ENCODE measurements around the gene RAP1GAP2.

Gene RAP1GAP2

GRCh38 chr17:2947996-2948550 is 151.8 kb downstream of the RAP1GAP2 start:
- no peak for DNase-seq (ENCODE audit: low read depth)

DNA sequence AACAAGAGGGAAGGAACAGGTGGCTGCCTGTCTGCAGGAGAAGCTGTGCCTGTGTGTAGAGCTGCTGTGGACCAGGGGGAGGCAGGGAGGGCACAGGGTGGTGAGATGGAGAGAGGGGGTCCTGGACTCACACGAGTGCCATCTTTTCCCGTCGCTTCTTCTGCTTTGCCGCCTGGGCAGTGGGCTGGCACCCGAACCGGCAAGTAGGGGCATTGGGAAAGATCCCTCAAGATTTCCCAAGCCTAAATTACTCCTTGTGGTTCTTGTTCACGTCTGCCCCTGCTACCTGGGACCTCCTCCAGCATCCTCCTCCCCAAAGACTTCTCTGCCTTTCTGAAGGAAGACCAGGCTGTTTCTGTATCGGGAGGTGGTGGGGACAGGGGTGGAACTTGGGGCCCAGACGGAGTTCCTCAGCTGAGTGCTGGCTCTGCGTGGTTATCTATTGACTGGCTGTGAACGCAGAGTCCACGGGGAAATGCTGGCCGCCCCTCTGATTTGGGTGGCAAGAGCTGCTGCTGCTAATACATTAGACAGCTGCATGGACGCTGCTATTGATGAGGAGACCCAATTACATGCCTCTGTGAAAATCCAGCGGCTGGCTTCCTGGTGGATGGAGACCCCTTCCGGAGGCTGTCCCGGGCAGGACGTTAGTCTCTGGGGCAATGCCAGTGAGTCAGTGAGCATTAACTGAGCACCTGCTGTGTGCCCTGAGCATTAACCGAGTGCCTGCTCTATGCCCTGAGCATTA is 152.7 kb downstream of the RAP1GAP2 start:
- DNase-seq (ENCODE audit: low read depth) = no peak

GRCh38 chr17:2949469-2950044 is 153.3 kb downstream of the RAP1GAP2 start:
- no peak for DNase-seq (ENCODE audit: low read depth)

GRCh38 chr17:2950846-2951245 is 154.6 kb downstream of the RAP1GAP2 start:
- no peak for DNase-seq (ENCODE audit: low read depth)

- DNase-seq (ENCODE audit: low read depth) = no peak
Observed at GRCh38 chr17:2952174-2952845, 156.1 kb downstream of the RAP1GAP2 start.

DNA sequence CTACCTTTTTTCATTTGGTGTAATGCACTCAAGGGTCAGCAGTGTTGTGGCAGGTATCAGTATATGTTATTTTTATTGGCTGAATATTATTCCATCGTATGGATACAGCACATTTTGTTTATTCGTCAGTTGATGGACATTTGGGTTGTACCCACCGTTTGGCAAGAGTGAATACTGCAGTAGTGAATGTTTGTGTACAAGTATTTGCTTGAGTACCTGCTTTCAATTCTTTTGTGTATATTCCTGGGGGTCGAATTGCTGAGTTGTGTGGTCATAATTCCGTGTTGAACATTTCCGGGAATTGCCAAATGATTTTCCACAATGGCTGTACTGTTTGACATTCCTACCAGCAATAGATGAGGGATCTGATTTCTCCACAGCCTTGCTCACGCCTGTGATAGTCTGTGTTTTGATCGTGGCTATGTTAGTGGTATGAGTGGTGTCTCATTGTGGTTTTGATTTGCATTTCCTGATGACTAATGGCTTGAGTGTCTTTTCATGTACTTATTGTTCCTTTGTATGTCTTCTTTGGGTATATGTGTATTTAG is 158.7 kb downstream of the RAP1GAP2 start:
- DNase-seq (ENCODE audit: low read depth) = no peak

- DNase-seq (ENCODE audit: low read depth) = no peak
Observed at GRCh38 chr17:2955931-2956582, 159.8 kb downstream of the RAP1GAP2 start.

- no peak for DNase-seq (ENCODE audit: low read depth)
Observed at GRCh38 chr17:2957631-2958286, 161.5 kb downstream of the RAP1GAP2 start.

DNA sequence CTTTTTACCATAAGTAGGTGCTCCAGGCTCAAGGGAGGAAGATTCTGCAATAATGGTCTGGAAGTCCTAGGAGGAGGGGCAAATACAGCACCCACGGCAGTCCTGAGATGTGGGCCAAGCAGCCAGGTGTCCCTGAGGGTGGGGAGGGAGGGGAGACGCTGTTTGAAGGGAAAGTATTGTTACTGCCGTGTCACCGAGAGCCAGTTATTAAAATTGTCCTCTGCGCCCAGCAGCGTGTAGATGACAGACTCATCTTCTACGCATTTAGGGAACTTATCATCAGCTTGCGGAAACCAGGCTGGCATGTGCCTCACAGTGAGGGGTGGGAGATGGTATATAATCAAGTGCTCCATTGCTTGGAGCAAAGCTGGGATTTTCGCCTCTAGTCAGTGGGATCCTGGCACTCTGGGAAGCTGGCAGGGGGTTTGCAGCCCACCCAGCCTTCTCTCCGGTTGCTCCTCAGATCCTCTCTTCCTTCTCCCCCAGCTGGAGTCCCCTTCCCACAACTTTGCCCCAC is 162.5 kb downstream of the RAP1GAP2 start:
- DNase-seq (ENCODE audit: low read depth) = no peak

- no peak for DNase-seq (ENCODE audit: low read depth)
Observed at GRCh38 chr17:2959371-2960130, 163.3 kb downstream of the RAP1GAP2 start.

DNA sequence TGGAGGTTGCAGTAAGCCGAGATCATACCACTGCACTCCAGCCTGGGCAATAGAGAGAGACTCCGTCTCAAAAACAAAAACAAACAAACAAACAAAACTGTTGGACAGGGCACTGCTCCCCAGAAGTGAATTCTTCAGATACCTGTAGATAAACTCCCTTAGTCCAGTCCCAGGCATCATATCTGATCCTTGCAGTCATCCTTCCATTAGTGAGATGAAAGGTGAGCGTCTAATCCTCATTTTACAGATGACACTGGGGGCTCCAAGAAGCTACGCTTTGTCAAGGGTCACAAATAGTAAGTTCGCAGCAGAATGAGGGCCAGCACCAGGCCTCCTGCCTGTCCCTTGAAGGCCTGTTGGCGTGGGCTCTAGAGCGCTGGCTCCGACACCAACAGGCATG is 165.2 kb downstream of the RAP1GAP2 start:
- DNase-seq (ENCODE audit: low read depth) = no peak

DNA sequence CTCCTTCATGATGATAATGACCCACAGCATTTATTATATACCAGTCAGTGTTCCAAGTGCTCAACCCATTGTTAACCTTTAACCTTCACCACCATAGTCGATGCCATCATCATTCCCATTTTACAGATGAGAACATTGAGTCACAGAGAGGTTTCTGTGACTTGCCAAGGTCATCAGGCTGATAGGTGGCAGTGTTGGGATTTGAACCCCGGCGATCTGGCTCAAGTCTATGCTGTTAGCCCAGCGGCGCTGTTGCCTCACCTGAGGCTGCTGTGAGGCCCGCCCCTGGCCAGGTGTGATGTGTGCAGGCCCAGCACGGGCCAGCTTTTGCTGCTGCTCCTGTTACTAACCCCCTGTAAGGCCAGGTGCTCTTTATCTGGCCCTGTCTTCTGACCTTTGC is 166.0 kb downstream of the RAP1GAP2 start:
- no peak for DNase-seq (ENCODE audit: low read depth)

GRCh38 chr17:2962729-2963128 is 166.5 kb downstream of the RAP1GAP2 start:
- no peak for DNase-seq (ENCODE audit: low read depth)

DNA sequence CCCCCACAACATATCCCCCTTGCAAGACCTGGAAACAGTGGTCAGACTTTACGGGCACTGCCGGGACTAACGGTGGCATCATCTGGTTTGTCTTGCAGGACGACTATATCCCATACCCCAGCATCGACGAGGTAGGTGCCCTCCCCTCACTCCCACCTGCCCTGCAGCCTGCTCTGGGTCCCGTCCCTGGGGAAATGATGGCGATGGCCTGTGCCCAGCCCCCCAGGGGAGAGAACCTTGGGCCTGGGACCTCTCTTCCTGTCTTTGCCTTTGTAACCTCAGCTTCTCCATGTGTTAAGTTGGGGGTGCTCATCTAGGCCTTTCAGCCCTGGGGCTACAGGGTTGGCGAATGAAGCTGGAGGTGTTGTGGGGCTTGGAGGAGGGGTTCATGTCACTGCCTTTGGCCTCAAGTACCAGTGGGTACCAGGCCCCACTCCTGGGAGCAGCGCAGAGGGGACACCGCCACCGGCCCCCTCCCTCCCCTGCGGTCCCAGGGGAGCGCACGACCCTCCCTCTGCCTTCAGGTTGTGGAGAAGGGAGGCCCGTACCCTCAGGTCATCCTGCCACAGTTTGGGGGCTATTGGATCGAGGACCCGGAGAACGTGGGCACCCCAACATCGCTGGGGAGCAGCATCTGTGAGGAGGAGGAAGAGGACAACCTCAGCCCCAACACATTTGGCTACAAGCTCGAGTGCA is 167.2 kb downstream of the RAP1GAP2 start:
- DNase-seq (ENCODE audit: low read depth) = no peak

GRCh38 chr17:2964028-2964356 is 167.8 kb downstream of the RAP1GAP2 start:
- DNase-seq (ENCODE audit: low read depth) = no peak

GRCh38 chr17:2964370-2964769 is 168.1 kb downstream of the RAP1GAP2 start:
- DNase-seq (ENCODE audit: low read depth) = no peak

DNA sequence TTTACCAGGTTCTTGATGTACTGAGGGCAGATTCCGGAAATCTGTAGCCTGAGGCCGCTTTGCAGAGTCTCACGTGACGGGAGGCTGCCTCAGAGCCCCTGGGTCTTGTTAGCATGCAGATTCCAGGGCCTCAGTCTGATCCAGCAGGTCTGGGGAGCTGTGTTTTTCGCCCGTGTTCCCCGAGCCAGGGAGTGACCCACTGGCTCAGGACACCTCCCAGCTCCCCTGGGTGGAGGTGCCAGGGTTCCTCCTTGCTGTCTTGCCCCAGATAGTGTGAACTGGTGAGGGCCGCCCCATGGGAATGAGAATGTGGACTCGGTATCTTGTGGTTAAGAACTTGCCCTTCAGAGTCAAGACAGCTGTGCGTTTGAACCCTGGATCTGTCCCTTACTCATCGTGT is 168.6 kb downstream of the RAP1GAP2 start:
- DNase-seq (ENCODE audit: low read depth) = no peak

- no peak for DNase-seq (ENCODE audit: low read depth)
Observed at GRCh38 chr17:2965621-2966595, 169.7 kb downstream of the RAP1GAP2 start.

DNA sequence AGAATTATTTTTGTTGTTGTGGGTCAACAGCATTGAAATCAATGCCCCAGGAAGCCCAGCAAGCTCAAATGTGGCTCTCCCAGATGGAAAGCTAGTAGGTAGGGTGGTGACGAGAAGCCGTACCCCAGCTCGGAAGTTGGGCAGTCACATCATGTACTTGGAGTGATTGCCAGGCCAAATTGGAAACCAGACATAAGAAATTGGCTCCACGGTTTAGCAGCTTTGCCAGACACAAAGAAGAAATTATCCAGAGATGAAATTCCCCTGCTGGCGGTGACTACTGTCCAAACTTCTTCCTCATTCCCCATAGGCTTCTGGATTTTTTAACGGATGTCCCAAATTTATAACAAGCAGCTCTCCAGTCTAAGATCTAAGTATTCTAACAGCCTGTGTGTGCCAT is 171.3 kb downstream of the RAP1GAP2 start:
- DNase-seq (ENCODE audit: low read depth) = no peak

Data from stimulated activated CD4-positive, alpha-beta T cell treated with anti-CD3 and anti-CD28 coated beads, Interleukin-2, amount 100 ng/mL, for 4 hours (primary cell).